GM21737 (cell line): ENCODE data around the gene LETMD1.

Source experiments
- ATAC-seq: cut with Tn5 transposase; IDR thresholded peaks from one replicate; pipeline ENCODE4 v1.9.1; 2021; ENCODE audit warnings: mild to moderate bottlenecking, moderate library complexity; ENCODE audit not compliant: unreplicated experiment

Gene LETMD1

GRCh38 chr12:51025836-51026638, 22.1 kb upstream of the LETMD1 start, which contains the start of gene SLC11A2:
TSS of gene SLC11A2 (minus strand) at chr12:51026384. CDS start at chr12:51010728, 15,656 bp downstream.
- ATAC-seq = peak; percentile 92

DNA sequence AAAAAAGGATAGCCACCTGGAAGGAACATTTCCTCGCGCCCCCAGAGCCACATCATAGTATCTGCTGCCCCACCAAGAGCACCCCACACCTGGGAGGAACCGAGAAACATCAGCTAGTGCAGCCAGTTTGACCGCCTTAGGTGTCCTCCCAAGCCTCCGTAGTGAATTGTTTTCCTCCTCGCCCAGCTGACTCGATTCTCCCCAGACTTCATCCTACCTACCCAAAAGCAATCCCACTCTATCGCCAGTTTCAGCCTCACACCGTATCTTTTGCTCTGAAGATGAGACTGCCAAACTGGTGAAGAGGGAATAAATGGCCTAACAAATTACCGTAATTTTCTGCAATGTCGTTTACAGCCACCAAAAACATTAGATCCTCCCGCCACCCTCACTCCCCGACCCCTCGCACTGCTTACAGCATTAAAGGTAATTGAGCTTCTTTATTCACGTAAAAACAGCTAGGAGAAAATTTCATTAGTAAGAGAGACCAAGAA, 20.7 kb upstream of the LETMD1 start:
- no peak for ATAC-seq

DNA sequence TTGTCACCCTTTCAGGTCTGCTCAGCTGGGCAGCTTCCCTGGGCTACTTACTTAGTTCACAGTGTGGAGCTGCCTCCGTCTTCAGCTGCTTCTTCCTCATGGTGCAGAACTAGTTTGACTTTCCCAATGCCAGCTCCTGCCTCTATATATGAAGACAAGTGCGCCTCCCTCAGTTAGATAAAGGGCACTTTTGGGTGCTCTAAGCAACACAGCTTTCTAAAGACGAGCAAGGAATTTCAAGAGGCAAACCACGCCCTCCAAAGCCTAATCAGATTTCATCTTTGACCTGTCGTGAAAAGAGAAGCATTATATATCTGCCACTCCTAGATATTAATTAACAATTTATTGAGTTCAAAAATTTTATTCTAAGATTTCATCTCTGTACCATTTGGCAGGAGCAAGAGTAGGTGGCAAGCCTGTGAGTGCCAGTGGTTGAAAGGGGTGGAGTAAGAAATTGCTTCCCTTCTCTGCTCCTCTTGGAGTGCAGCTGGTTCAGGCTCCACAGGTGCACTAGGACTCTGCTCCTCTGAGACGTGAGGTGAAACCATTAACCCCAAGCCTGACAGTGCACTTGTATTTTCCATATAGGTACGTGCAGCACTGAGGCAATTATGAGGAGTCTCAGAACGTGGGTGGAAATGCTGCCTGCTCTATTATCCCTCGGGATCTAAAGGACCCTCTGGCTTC, 19.9 kb upstream of the LETMD1 start:
- ATAC-seq = no peak

DNA sequence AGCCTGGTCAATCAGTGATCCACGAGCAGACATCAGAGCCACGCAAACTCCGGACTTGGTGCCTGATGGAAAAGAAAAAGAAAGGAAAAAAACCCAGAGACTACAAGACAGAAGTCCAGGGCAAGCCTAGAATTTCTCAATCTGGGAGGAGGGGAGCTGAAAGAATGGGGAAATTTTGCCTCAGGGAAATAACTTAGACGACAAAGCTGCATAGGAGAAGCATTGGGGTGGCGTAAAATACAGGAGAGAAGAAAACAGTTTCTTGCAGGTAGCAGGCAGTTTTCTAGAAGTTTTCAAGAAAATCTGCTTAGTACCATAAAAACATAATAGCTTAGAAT, 19.3 kb upstream of the LETMD1 start:
- ATAC-seq = no peak

GRCh38 chr12:51033048-51033447, 15.1 kb upstream of the LETMD1 start:
- no peak for ATAC-seq

GRCh38 chr12:51033457-51034089, 14.6 kb upstream of the LETMD1 start:
- ATAC-seq = no peak

GRCh38 chr12:51036279-51036678, 11.8 kb upstream of the LETMD1 start:
- no peak for ATAC-seq

DNA sequence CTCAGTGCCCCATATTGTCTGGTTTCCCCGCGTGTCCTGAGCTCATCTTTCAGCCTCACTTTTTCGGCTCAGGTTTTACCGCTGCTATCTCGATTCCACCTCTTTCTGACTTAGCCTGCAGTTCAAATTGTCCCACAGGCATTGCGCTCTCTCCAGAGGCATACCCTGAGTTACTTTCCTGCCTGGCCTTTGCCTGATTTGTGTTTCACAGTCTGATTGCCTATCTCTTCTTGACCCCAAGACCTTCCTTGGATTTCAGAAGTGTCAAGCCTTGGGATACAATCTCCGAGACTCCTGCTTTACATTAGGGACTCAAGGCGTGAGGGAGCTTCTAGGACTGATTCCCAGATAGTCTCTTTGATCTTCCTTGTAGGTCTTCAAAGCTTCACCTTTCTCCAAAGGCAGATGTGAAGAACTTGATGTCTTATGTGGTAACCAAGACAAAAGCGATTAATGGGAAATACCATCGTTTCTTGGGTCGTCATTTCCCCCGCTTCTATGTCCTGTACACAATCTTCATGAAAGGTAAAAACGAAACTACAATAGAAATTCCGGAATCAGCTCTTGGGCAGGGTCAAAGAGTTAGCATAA, 629 bp downstream of the LETMD1 start:
- no peak for ATAC-seq

- ATAC-seq = no peak
Measured at GRCh38 chr12:51049525-51049924, 1.4 kb downstream of the LETMD1 start.

DNA sequence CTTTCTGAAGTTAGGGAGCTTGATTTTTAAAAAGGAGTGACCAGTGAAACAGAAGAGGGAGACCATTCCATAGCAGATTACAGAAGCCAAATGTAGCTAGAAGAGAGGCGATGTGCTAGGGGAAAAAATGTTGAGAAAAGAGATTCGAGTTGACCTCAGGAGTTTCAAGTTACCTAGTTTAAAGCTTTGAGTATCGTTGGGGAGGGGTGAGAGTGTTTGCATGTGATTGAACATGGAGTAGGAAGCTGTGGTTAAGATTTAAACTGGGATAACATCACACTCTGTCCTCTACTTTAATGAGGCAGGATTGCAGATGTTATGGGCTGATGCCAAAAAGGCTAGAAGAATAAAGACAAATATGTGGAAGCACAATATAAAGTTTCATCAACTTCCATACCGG, 3.7 kb downstream of the LETMD1 start:
- ATAC-seq = no peak

- ATAC-seq = no peak
Measured at GRCh38 chr12:51055060-51055459, 6.9 kb downstream of the LETMD1 start.

- ATAC-seq = no peak
Measured at GRCh38 chr12:51056242-51056641, 8.1 kb downstream of the LETMD1 start.

GRCh38 chr12:51059086-51059485, 11.0 kb downstream of the LETMD1 start:
- ATAC-seq = no peak

DNA sequence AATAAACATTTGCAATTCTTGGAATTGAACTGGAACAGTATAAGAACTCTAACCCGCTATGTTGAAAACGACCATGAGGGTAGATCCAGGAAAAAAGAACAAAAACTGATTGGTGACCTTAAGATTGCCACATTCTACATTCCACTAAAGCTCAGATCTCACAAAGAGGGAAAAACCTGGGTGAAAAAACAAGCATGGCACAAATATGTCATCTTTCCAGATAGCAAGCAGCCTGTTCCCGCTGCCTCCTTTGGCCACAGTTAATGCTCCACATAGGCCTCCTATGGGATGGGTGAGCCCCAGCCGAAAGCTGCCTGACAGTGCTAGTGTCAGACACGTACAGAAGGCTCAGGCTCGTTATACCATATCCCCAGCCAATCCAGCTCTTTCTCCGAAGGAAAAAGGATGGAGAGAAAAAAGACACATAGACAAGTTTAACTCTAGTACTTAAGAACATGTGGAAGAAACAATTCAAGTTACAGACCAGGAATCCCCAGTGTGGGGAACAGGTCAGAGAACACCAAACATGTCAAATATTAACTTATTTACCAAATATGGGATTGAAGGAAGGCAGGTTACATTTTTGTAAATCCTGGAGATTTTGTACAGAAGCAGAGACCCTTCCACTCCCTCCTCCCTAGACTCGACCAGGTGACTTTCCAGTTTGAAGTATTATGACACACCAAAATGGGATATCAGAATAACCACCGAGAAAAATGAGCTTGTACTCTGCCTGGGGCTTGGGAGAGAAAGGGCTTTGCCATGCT, 14.7 kb downstream of the LETMD1 start:
- no peak for ATAC-seq

- ATAC-seq = no peak
Measured at GRCh38 chr12:51065530-51065929, 17.4 kb downstream of the LETMD1 start.

DNA sequence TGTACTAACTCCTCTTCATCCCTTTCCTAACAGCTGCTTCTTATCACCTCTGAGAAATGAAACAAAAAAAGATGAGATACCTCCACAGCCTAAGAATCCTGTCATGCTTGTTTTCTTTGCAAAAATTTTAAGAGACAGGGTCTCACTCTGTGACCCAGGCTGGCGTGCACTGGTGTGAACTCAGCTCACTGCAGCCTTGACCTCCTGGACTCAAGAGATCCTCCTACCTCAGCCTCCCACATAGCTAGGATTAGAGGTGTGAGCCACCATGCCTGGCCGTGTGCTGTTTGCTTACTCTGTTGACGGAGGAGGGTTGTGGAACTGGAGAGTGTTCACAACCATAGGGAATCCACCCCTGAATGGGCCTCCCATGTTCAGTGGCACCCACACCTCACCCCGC, 19.1 kb downstream of the LETMD1 start:
- no peak for ATAC-seq

DNA sequence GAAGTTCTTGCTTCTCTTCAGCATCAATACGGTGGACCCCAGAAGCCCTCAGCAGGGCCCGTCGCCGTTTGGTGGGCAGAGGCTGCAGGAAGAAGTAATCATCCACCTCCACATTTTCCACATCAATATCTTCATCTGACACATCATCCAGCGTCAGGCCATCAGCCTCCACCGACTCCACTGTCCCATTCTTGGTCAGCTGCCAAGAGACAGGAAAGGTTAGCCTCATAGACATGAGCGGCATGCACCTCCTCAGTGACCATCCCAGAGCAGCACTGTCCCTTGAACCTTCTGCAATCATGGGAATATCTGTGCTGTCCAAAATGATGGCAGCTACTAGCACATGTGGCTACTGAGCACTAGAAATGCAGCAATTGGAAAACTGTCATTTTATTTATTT, 19.6 kb downstream of the LETMD1 start:
- ATAC-seq = no peak

DNA sequence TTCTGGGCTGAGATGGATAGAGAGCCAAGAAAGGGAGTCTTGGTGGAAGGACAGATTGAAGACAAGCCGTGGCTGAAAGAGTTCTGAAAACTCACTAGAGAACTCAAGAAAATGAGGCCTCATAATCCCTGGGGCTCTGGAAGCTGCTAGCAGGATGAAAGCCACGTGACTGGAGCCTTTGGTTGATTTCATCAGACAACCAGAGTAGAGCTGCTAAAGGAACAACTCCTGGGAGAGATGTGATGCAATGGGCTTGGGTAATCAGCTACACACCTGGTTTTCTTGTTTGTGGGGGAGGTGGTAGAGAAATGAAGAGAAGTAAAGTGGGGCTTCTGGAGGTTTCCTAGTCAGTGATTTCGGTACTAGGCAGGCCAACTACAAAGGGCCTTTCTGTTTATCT, 21.9 kb downstream of the LETMD1 start:
- ATAC-seq = no peak

- ATAC-seq = no peak
Measured at GRCh38 chr12:51071663-51072062, 23.5 kb downstream of the LETMD1 start.

- no peak for ATAC-seq
Measured at GRCh38 chr12:51075390-51075789, 27.3 kb downstream of the LETMD1 start.
